Fibroblast of peridontal ligament (primary cell): ENCODE data around the gene GRB2.
A peak's percentile ranks its signal among the peaks of the same experiment; 100 is the strongest.
"Not testable (repeated sequence)": the region's sequence is repeated elsewhere in the genome, so short reads cannot be mapped to it uniquely, and the experiment has no call there.

Experiments used
- DNase-seq: peaks from one replicate; pipeline ENCODE4 v3.0.0-alpha.2; 2010; ENCODE audit errors: extremely low read depth

The GRB2 gene

GRCh38 chr17:75405365-75406221 is at the start of gene GRB2:
Gene GRB2 (minus strand): TSS chr17:75405678. CDS start chr17:75393628, 12,050 bp downstream.
- DNase-seq: peak; percentile 92

- DNase-seq: not testable (repeated sequence)
Measured at GRCh38 chr17:75454672-75455071, 49.2 kb upstream of the GRB2 start.

GRCh38 chr17:75454193-75454592 is 48.7 kb upstream of the GRB2 start:
- no peak for DNase-seq

- DNase-seq: no peak
Measured at GRCh38 chr17:75450270-75450669, 44.8 kb upstream of the GRB2 start.

- DNase-seq: no peak
Measured at GRCh38 chr17:75447951-75448856, 42.7 kb upstream of the GRB2 start.

- DNase-seq: not testable (repeated sequence)
Measured at GRCh38 chr17:75445896-75446295, 40.4 kb upstream of the GRB2 start.

GRCh38 chr17:75445296-75445695 is 39.8 kb upstream of the GRB2 start:
- no peak for DNase-seq

- peak; percentile 49 for DNase-seq
Measured at GRCh38 chr17:75442168-75443103, 37.0 kb upstream of the GRB2 start.

GRCh38 chr17:75440738-75441448 is 35.4 kb upstream of the GRB2 start:
- peak; percentile 57 for DNase-seq

- DNase-seq: no peak
Measured at GRCh38 chr17:75439287-75439686, 33.8 kb upstream of the GRB2 start.

- DNase-seq: not testable (repeated sequence)
Measured at GRCh38 chr17:75437404-75437803, 31.9 kb upstream of the GRB2 start.

GRCh38 chr17:75434433-75434832 is 29.0 kb upstream of the GRB2 start:
- not testable (repeated sequence) for DNase-seq

- no peak for DNase-seq
Measured at GRCh38 chr17:75433218-75433783, 27.8 kb upstream of the GRB2 start.

- peak; percentile 69 for DNase-seq
Measured at GRCh38 chr17:75430159-75430974, 24.9 kb upstream of the GRB2 start.

- DNase-seq: peak; percentile 95
Measured at GRCh38 chr17:75428543-75429469, 23.3 kb upstream of the GRB2 start.

- DNase-seq: no peak
Measured at GRCh38 chr17:75418531-75418930, 13.1 kb upstream of the GRB2 start.

- DNase-seq: no peak
Measured at GRCh38 chr17:75417054-75417580, 11.6 kb upstream of the GRB2 start.

GRCh38 chr17:75416006-75416405 is 10.5 kb upstream of the GRB2 start:
- no peak for DNase-seq
